Measurements from ENCODE around the gene IDNK.
"Not testable (repeated sequence)": the region's sequence is repeated elsewhere in the genome, so short reads cannot be mapped to it uniquely, and the experiment has no call there.

The IDNK gene

GRCh38 chr9:83622939-83623678 lies at the start of gene IDNK:
Gene IDNK (plus strand): TSS chr9:83623143. CDS start chr9:83623172, 29 bp downstream.
- DNase-seq (ENCODE audit: extremely low read depth in 1 of 2, low read depth in 1 of 2): peak in 1 of 2 donors; percentile 39

- no peak for DNase-seq (ENCODE audit: extremely low read depth in 1 of 2, low read depth in 1 of 2)
These were observed 48.5 kb upstream of the IDNK start for GRCh38 chr9:83574482-83574881.

DNA sequence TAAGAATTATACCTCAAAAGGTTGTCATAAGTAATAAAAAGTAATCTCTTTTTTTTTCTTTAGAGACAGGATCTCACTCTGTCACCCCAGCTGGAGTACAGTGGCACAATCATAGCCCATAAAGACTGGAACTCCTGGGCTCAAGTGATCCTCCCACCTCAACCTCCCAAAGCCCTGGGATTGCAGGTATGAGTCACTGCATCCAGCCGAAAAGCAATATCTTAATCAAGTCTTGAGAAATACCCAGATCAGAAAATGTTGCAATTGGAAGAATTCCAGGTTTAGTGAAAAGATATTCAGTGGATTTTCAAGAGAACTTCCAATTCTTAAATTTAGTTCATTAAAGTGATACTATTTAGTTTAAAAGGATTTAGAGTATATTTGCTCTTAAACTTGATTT lies 40.9 kb upstream of the IDNK start:
- DNase-seq (ENCODE audit: extremely low read depth in 1 of 2, low read depth in 1 of 2): no peak

GRCh38 chr9:83583151-83584014 lies 39.6 kb upstream of the IDNK start:
- DNase-seq (ENCODE audit: extremely low read depth in 1 of 2, low read depth in 1 of 2): no peak

DNA sequence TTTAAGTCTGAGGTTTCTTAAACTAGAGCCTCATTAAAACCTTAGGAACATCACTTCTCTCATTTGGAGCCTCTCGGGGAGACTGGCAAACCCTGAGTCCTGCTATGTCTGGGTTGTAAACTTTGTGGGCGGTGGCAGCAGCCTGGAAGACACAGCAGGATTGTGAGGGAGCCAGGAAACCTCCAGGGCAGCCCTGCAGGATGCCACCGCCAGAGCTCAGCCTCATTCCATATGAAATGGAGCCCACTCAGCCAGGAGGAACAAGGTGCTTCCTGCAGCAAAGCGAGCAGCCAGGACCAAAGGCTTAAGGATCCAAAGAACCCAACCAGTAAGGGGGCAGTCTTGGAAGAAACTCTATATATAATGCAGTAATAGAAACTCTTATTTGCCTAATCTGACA lies 37.9 kb upstream of the IDNK start:
- no peak for DNase-seq (ENCODE audit: extremely low read depth in 1 of 2, low read depth in 1 of 2)

- DNase-seq (ENCODE audit: extremely low read depth in 1 of 2, low read depth in 1 of 2): no peak
These were observed 34.7 kb upstream of the IDNK start for GRCh38 chr9:83588256-83588655.

- peak in 1 of 2 donors; percentile 18 for DNase-seq (ENCODE audit: extremely low read depth in 1 of 2, low read depth in 1 of 2)
These were observed 25.9 kb upstream of the IDNK start for GRCh38 chr9:83596899-83597504.

GRCh38 chr9:83598487-83598886 lies 24.5 kb upstream of the IDNK start:
- no peak for DNase-seq (ENCODE audit: extremely low read depth in 1 of 2, low read depth in 1 of 2)

GRCh38 chr9:83599071-83599470 lies 23.9 kb upstream of the IDNK start:
- DNase-seq (ENCODE audit: extremely low read depth in 1 of 2, low read depth in 1 of 2): no peak

DNA sequence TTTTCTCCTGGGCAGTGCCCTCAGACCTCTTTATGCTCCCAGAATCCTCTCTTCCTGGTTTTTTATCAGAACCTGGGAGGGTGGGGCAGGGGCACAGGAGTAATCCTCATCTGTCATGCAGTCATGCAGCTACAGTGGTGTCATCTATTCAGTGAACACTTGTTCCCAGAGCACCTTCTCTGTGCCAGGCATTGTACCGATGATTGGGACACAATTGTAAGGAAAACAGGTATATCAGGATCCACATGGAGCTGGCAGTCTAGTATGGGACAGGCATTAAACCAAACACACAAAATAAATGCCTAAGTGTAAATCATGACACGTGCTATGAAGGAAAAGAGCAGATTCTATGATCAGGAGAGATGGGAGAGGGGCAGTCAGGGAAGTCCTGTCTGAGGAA lies 21.5 kb upstream of the IDNK start:
- DNase-seq (ENCODE audit: extremely low read depth in 1 of 2, low read depth in 1 of 2): no peak

DNA sequence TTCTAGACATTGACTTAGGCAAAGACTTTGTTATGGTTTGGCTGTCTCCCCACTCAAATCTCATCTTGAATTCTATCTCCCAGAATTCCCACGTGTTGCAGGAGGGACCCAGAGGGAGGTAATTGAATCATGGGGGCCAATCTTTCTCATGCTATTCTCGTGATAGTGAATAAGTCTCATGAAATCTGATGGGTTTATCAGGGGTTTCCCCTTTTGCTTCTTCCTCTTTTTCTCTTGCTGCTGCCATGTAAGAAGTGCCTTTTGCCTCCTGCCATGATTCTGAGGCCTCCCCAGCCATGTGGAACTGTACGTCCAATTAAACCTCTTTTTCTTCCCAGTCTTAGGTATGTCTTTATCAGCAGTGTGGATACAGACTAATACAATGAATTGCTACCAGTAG lies 15.3 kb upstream of the IDNK start:
- not testable (repeated sequence) for DNase-seq (ENCODE audit: extremely low read depth in 1 of 2, low read depth in 1 of 2)

- not testable (repeated sequence) for DNase-seq (ENCODE audit: extremely low read depth in 1 of 2, low read depth in 1 of 2)
These were observed 9.6 kb upstream of the IDNK start for GRCh38 chr9:83613298-83613697.

GRCh38 chr9:83617299-83617698 lies 5.6 kb upstream of the IDNK start:
- DNase-seq (ENCODE audit: extremely low read depth in 1 of 2, low read depth in 1 of 2): no peak

DNA sequence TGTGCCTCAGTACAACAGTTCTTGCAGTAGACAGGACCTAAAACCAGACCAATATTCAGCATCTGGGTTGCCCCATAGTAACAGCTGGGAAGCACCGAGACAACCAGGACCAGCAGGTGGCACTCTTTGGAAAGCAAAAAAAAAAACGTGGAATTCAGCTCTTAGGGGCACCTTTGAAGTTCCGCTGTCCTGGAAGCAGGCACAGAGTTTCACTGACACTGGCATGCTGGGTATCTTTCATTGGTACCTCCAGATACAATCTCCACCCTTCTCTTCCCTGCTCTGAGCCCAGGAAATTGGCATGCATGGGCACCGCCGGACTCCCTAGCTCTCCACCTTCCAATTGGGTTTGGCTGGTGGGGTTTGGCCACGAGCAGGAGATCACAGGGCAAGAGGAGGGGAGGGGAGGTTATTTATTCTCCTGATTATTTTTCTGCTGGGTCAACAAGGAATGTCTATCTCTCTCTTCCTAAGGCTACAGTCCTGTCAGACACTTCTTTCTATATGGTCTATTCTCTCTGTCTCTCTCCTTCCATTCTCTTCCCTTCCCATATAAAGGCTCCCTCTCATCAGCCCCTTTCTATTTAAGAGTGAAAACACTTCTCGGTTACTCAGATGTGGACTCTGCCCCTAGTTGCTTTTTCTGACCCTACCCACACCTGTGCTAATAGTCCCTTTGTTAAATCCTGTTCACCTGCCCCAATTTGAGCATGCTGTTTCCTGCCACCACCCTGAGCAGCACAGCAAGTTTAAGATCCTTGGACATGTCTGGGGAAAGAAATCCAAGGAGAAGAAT lies 1.9 kb upstream of the IDNK start:
- peak in 1 of 2 donors; percentile 7 for DNase-seq (ENCODE audit: extremely low read depth in 1 of 2, low read depth in 1 of 2)

- peak in 1 of 2 donors; percentile 43 for DNase-seq (ENCODE audit: extremely low read depth in 1 of 2, low read depth in 1 of 2)
These were observed 457 bp upstream of the IDNK start for GRCh38 chr9:83622433-83622938.

- no peak for DNase-seq (ENCODE audit: extremely low read depth in 1 of 2, low read depth in 1 of 2)
These were observed 735 bp downstream of the IDNK start for GRCh38 chr9:83623679-83624076.

GRCh38 chr9:83625178-83625577 lies 2.2 kb downstream of the IDNK start:
- DNase-seq (ENCODE audit: extremely low read depth in 1 of 2, low read depth in 1 of 2): no peak

DNA sequence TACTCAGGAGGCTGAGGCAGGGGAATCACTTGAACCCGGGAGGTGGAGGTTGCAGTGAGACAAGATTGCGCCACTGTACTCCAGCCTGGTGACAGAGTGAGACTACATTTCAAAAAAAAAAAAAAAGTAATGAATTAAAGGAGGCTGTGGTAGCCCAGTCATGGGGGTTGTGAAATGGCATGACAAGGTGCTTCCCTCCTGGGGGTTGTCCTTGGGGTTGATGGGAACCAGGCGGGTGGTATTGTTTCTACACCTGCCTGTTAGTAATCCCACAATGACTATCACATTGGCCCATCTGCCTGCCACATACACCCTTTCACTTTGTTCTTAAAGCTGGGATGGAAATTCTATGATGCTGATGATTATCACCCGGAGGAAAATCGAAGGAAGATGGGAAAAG lies 5.6 kb downstream of the IDNK start:
- no peak for DNase-seq (ENCODE audit: extremely low read depth in 1 of 2, low read depth in 1 of 2)

DNA sequence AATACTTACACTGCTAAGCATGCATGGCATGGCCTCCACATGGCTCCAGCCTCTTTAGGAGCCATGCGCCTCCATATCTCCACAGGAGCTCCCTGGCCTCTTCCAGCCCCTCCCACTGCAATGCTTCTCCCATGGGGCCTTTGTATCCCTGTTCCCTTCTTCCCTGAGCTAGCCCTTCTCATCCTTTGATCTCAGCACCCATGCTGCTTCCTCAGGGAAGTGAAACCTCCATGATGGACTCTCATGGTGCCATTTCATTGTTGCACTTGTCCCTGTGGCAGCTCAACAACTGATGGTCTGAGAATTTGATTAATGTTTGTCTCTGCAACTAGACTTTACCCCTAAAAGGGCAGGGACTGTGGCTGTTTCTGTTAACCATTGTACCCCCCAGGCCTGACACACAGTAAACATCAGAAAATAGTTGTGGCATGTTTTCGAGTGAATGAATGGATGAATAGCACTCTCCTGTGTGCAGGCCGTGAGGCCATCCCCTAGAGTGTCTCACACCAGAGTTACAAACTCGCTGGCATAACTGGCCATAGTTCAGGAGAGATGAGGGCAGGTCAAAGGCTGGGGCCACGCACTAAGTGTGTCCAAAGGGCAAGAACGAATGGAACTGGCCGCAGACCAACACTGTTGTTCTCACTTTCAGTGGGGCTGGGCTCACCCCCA lies 6.6 kb downstream of the IDNK start:
- no peak for DNase-seq (ENCODE audit: extremely low read depth in 1 of 2, low read depth in 1 of 2)

GRCh38 chr9:83630938-83631457 lies 8.1 kb downstream of the IDNK start:
- no peak for DNase-seq (ENCODE audit: extremely low read depth in 1 of 2, low read depth in 1 of 2)

Measured in activated CD8-positive, alpha-beta memory T cell treated with anti-CD3 and anti-CD28 coated beads for 1 hour (primary cell).